GM18868 (cell line): ENCODE data around the gene MBLAC2.
A peak's percentile ranks its signal among the peaks of the same experiment; 100 is the strongest.

Source experiments
- ATAC-seq: cut with Tn5 transposase; IDR thresholded peaks from one replicate; pipeline ENCODE4 v1.9.1; 2021; ENCODE audit warnings: mild to moderate bottlenecking, moderate library complexity; ENCODE audit not compliant: unreplicated experiment

MBLAC2 gene

DNA sequence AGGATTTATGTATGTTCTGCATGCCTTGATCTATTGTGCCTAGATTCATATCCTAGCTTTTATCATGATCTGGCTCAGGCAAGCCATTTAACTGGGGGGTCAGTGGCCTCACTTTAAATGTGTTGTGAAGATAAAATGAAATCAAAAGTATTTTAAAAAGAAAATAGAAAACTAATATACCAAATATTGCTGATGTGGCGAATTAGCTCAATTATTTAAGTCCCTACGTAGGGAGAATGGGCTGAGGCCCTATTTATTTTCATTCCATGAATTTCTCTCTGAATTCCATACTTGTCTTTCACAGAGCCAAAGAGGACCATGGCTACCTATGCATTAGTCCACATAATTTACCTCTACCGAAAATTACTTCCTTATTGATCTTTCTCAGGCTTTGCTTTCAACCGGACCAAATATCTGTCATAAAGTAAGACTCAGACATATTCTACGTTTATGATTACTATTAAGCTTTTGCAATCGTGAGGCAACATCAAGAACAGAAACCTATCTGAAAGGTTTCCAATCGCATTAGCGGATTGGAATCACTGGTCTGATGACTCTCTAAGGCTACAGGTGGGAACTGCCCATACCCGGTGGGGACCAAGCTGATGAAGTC, 1.7 kb downstream of the MBLAC2 start:
- peak; percentile 8 for ATAC-seq

DNA sequence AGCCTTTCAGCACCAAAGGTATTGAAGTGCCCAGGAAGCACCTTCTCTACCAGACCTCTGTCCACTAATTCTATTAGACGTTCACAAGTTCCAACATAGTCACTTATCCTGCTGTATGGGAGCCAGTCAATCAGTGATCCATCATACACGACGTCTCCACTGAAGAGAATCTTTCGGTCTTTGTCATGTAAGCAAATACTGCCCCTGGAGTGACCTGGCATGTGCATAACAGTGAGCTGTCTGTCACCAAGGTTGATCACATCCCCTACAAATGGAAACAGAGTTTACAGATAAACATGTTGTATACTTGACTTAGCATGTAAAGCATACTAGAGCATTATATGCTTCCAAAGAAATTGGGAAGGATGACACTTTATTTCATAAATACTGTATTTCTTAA, 13.3 kb downstream of the MBLAC2 start:
- ATAC-seq, result no peak

DNA sequence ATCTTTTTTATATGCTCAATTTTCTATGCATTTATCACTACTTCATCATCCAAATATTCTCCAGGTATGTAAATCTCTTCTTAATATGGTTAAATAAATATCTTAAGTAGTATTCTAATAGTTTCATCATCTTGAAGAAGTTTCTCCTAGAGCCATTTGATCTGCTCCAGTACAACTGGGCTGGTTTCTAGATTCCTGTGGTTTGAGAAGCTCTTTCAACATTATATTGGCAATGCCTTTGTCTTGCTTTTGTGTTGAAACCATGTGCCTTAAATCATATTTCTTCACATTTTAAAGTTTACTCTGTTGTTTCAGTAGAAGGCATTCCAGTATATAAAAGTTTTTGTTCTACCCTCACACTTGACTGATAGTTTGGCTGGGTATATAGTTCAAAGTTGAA, 27.6 kb downstream of the MBLAC2 start:
- no peak for ATAC-seq

DNA sequence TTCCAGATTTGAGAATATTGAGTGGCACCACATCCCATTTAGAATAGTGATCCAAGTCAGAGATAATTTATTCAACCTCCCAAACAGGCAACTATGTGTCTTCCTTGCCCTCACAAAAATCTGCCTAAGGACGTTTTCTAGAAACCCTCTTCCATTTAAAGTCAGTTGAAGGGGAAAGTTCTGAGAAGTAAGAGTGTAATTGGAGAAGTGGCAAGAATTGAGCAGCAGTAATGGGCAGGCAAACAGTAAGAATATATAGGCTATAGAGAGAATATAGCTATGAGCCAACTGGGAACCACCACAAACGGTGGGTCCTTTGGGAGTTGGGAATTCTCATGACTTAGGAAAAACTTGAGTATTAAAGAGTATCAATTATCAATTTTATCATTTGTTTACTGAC, 33.9 kb downstream of the MBLAC2 start:
- no peak for ATAC-seq

DNA sequence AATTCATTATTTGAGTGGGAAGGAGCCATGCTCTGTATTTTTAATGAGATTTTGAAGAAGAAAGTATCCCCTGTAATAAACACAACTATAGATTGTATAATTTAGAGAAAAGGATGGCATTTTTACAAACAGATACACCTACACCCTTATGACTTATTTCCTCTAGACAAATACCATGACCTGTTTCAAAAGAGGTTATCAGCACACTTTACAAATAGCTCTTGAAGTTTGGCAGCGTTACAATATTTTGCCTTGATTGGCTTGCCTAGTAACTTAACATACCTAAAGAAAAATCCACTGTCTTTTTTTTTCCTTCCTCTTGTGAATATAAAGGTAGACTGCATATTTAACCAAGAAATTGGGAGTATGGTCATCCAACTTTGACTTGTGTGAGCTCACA, 36.5 kb downstream of the MBLAC2 start:
- no peak for ATAC-seq

DNA sequence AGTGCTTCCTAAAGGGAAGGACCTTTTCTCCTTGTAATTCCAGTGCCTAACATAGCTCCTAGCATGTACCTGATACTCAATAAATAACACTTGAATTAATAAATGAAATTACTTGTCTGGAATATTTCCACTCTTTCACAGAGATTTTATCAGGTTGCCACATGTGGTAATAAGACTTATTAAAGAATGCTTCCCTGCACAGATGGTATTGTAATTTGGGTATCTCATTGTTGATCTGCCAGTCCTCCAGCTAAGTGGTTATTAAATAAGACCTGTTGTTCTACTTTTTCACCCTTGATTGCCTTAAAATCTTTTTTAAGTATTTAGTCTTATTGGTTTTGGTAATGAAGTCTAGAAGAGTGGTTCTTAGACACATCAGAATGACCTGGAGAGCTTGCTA, 36.9 kb downstream of the MBLAC2 start:
- ATAC-seq, result no peak

DNA sequence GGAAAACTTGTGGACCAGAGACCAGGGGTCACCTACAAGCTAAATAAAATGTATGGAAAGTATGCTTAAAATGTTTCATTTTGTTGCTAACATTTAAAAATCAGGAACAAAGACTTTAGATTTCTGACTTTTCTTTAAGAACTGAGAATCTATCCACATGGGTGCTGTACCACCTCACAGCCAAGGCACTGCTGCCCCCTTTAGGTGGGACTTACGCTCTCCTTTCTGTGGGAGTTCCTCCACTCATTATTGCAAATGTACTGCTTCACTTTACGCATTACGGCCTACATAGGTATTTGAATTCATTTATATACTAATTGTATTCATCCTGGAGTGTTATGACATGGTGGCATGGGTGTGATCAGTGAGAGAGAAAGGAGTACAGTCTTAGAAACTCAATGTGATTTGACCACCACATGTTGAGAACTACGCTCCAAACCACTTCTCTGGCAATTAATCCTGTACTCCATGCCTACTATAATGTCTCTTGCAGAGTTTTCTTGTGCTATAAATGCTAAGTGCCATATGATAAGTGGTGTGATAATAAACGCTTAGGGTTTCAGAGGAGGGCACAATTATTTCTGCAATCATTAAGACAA, 40.4 kb downstream of the MBLAC2 start:
- peak; percentile 69 for ATAC-seq

DNA sequence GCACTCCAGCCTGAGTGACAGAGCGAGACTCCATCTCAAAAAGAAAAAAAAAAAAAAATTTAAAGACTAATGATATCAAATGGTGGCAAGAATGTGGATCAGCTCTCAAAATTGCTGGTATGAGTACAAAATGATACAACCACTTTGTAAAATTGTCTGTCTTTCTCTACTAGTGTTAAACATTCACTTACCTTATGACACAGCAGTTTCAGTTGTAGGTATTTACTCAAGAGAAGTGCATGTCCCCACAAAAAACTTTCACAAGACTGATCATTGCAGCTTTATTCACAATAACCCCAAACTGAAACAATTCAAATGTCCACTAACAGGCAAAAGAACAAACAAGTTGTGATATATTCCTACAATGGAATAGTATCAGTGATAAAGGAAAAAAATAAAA, 50.3 kb downstream of the MBLAC2 start:
- peak; percentile 77 for ATAC-seq

DNA sequence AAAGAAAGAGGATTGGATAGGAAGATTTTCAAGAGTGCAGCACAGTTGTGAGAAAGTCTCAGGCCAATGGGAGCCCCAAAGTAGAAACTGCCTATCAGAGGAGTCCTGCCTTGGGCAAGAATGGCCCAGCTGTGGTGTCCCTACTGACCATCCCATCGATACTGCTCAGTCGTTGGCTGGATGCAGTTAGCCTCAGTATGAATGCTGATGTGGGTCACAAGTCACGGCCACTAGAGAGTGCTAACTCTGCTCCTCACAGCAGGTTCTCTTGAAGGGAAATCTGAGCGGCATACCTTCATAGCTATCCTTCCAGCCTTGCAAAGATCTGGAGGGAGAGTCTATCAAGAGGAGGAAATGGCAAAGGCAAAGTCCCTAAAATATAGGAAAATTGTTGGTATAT, 53.4 kb downstream of the MBLAC2 start:
- no peak for ATAC-seq

DNA sequence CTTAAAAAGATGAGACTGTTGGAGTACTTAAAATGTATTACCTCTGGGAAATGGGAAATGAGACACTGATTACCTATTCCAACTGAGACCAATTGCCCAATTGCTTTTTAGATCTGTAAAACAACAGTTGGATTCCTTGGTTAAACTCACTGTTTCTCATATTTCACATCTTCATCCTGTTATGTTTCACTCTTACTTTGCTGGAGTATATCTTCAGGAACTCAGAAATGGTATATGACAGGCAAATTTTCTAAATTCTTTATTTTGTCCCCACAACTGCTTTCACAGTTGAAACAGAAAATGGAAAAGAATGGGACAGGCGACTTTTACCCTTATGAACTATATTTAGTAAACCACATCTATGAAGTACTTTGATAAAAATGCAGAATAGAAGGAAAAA, 56.4 kb downstream of the MBLAC2 start:
- ATAC-seq, result no peak

DNA sequence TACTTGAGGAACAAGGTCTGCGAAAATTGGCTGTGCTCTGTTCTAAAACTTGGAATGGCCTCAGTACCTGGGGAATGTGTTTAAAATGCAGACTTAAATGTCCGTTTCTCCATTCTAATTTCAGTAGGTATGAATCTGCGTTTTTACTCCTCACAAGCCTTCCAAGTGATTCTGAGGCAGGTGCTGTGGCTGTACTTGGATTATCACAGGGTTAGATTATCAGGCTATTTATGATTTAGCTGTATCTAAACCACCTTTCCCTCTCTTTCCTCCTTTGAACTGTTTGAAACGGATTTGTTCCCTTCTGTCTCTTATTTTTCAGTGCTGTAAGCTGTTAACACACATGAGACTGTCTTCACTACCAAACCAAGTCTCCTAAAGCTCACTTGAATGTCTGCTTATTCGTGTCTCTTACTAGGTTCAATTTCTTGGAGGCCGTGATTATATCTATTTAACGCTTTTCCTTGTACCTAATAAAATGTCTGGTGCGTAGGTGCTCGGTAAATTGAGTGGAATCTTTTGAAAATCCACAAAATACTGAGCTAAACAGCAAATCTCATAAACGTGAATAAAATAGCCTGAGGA, 64.3 kb downstream of the MBLAC2 start:
- ATAC-seq, result no peak

DNA sequence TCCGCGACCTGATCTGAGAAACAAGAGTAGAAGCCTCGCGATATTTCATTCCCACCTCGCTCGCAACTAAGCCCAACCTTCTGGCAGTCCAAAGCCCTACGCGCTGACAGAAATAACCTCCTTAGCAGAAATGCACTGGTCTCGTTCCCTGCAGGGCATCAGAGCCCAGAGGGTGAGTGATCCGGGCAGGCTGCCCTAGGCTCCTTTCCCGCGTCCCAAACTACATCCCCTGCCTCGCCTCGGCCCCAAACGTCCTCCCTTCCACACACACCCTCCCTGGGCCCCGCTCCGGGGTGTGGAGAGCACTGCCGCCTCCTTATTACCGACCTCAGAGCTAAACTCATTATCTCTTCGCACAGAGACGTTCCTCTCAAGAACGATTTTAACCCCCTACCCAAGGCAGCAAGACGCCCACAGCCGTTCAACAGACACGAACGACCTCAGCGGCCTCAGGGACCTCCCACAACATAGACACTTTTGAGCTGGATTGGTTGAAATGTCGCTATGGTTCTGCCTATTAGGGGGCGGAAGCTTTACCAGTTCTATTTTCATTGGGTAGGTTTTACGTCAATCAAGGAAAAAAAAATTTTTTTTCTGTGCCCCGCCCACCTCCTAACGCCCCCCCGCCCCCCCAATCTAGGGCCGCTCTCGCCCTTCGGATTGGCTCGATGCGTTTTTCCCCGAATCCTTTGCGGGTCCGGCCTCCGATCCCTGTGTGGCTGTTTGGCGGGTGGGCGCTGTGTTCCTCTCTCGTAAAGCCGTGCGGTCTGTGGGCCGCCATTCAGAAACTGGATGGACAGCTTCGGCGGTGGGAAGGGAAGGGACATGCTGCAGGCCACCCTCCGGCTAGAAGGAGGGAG, 65.0 kb downstream of the MBLAC2 start, which contains the start of gene CETN3:
CETN3 (minus strand) TSS at position 439 of the 860 bp plus-strand sequence; CDS start at position 344, 95 bp downstream.
- peak; percentile 95 for ATAC-seq

DNA sequence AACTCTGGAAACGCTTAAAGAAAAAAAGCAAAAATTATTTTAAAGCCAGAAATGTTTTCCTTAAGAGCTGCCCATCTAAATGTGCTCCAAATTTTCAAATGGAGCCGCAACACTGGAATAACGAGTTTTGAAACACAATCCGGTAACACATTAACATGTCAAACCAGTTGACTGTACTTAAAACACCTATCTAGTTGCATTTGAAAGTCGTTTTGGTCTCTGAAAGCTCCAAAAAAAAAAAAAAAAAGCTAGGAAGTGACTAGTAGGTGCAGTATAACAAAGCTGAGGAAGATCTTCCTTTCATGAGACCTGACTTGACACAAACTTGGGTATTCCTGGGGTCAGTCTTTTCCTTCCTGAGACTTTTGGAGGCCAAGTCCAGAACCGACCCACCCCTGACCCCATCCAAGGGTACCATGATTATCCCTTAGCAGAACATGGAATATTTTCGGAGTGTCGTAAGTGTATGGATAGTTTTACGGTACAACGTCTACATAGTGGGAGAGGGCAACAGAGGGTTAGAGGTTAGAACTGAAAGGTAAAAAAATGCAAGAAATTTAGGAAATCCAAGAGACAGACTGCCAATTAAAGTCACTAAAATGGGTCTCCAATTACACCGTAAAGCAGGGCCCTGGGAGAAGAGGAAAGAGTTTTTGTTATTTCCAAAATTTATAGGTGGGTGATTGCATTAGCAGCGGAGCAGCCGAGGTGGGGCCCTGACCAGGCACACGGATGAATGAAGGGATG, 65.8 kb downstream of the MBLAC2 start:
- no peak for ATAC-seq
